Endothelial cell of umbilical vein (primary cell): Measurements from ENCODE around the gene DDAH2.

Experiments used
- CTCF ChIP-seq, 2 donors: IDR thresholded peaks; 1 replicate in 1 of 2; 2 replicates in 1 of 2; pipeline ENCODE4 v1.5.1; 2011; ENCODE audit warnings: low read length in 2 of 2, mild to moderate bottlenecking in 2 of 2, moderate library complexity in 2 of 2, control low read depth in 1 of 2, inconsistent platforms in 1 of 2, low read depth in 1 of 2; ENCODE audit not compliant: insufficient read depth in 1 of 2; ENCODE audit errors: extremely low read depth in 1 of 2
- EZH2 ChIP-seq: IDR thresholded peaks from 2 replicates; pipeline ENCODE4 v1.6.1; 2012; ENCODE audit warnings: borderline replicate concordance, low read depth, mild to moderate bottlenecking, moderate library complexity, low read length, inconsistent platforms; ENCODE audit not compliant: severe bottlenecking
- MAX ChIP-seq: IDR thresholded peaks from 2 replicates; pipeline ENCODE4 v1.6.1; 2011; ENCODE audit not compliant: insufficient read depth, insufficient read length
- MYC ChIP-seq: IDR thresholded peaks from one replicate; pipeline ENCODE4 v1.6.1; 2011; ENCODE audit warnings: mild to moderate bottlenecking, low read depth, low read length
- POLR2A ChIP-seq: IDR thresholded peaks from 2 replicates; pipeline ENCODE4 v1.6.1; 2012; ENCODE audit warnings: low read depth, mild to moderate bottlenecking, control low read depth, low read length
- POLR2AphosphoS5 ChIP-seq: IDR thresholded peaks from 2 replicates; pipeline ENCODE4 v1.6.1; 2012; ENCODE audit warnings: low read depth, mild to moderate bottlenecking, control low read depth, low read length, moderate library complexity; ENCODE audit not compliant: insufficient read depth

GRCh38 chr6:31708224-31708623 lies 20.9 kb downstream of the DDAH2 start:
- TF ChIP-seq POLR2A (no peak), POLR2AphosphoS5 (no peak), MYC (no peak), CTCF (IDR thresholded peaks at IDR 0.05; ENCODE audit: extremely low read depth in 1 of 2, insufficient read depth in 1 of 2, low read depth in 1 of 2, low read length in 2 of 2) (no peak), MAX (no peak), EZH2 (no peak)
